ENCODE measurements around the gene PCP4L1. TPM values are rescaled to one million over a fixed set of nuclear protein-coding genes. Genes with fewer than 3 reads are reported as not detected.

Gene PCP4L1
- total and polyA plus RNA-seq, 5 donors = 0.21 to 0.94 (median 0.51) TPM

- intact Hi-C loops (cut with DNase I) = no loop called here
- Histone ChIP-seq H3K4me3 (ENCODE audit: low read length) (no peak overlapping the region), H3K4me1 (ENCODE audit: control insufficient read depth, insufficient read depth, low read length) (no peaks in the 10 kb centered on the region), H3K9me3 (ENCODE audit: control insufficient read depth, low read length) (no peaks in the 10 kb centered on the region), H3K27me3 (ENCODE audit: control insufficient read depth, insufficient read depth) (no peaks in the 10 kb centered on the region), H3K27ac (ENCODE audit: low read length) (no peak overlapping the region)
- 57% methylated on average over 3 of the region's 3 CpGs for WGBS
- DNase-seq = no peak
- ATAC-seq = no peak
Observed at GRCh38 chr1:161273402-161273801, 14.9 kb downstream of the PCP4L1 start.

- no peaks in the 10 kb centered on the region for H3K9me3 ChIP-seq (ENCODE audit: control insufficient read depth, low read length)
- WGBS = 58% methylated on average over 3 of the region's 3 CpGs
- intact Hi-C loops (cut with DNase I) = no loop called here
- H3K4me3 ChIP-seq (ENCODE audit: low read length) = no peak overlapping the region
- DNase-seq (no peak), ATAC-seq (no peak)
- no peaks in the 10 kb centered on the region for H3K4me1 ChIP-seq (ENCODE audit: control insufficient read depth, insufficient read depth, low read length)
- no peaks in the 10 kb centered on the region for H3K27me3 ChIP-seq (ENCODE audit: control insufficient read depth, insufficient read depth)
- no peak overlapping the region for H3K27ac ChIP-seq (ENCODE audit: low read length)
Observed at GRCh38 chr1:161274874-161275273, 16.3 kb downstream of the PCP4L1 start.

- H3K4me1 ChIP-seq (ENCODE audit: control insufficient read depth, insufficient read depth, low read length) = no peaks in the 10 kb centered on the region
- no peak overlapping the region for H3K27ac ChIP-seq (ENCODE audit: low read length)
- ATAC-seq = no peak
- H3K9me3 ChIP-seq (ENCODE audit: control insufficient read depth, low read length) = no peaks in the 10 kb centered on the region
- 97% methylated on average over 1 of the region's 1 CpG for WGBS
- DNase-seq = no peak
- intact Hi-C loops (cut with DNase I) = no loop called here
- no peak overlapping the region for H3K4me3 ChIP-seq (ENCODE audit: low read length)
- H3K27me3 ChIP-seq (ENCODE audit: control insufficient read depth, insufficient read depth) = no peaks in the 10 kb centered on the region
Observed at GRCh38 chr1:161282991-161283390, 24.4 kb downstream of the PCP4L1 start.

- Histone ChIP-seq H3K27ac (ENCODE audit: low read length) (no peak overlapping the region), H3K9me3 (ENCODE audit: control insufficient read depth, low read length) (no peaks in the 10 kb centered on the region), H3K4me1 (ENCODE audit: control insufficient read depth, insufficient read depth, low read length) (no peaks in the 10 kb centered on the region), H3K4me3 (ENCODE audit: low read length) (no peak overlapping the region), H3K27me3 (ENCODE audit: control insufficient read depth, insufficient read depth) (no peaks in the 10 kb centered on the region)
- intact Hi-C loops (cut with DNase I) = no loop called here
- 91% methylated on average over 2 of the region's 2 CpGs for WGBS
- DNase-seq (no peak), ATAC-seq (no peak)
Observed at GRCh38 chr1:161285113-161285512, 26.6 kb downstream of the PCP4L1 start.

- intact Hi-C loops (cut with DNase I) = no loop called here
- Histone ChIP-seq H3K4me1 (ENCODE audit: control insufficient read depth, insufficient read depth, low read length) (no peaks in the 10 kb centered on the region), H3K27me3 (ENCODE audit: control insufficient read depth, insufficient read depth) (no peaks in the 10 kb centered on the region), H3K27ac (ENCODE audit: low read length) (no peak overlapping the region), H3K9me3 (ENCODE audit: control insufficient read depth, low read length) (no peaks in the 10 kb centered on the region), H3K4me3 (ENCODE audit: low read length) (no peak overlapping the region)
- ATAC-seq (no peak), DNase-seq (no peak)
- WGBS = 55% methylated on average over 5 of the region's 5 CpGs
Observed at GRCh38 chr1:161285521-161285920, 27.0 kb downstream of the PCP4L1 start.

GRCh38 chr1:161287482-161288054 lies 29.0 kb downstream of the PCP4L1 start:
- 95% methylated on average over 3 of the region's 3 CpGs for WGBS
- Histone ChIP-seq H3K27me3 (ENCODE audit: control insufficient read depth, insufficient read depth) (no peaks in the 10 kb centered on the region), H3K27ac (ENCODE audit: low read length) (no peak overlapping the region), H3K4me1 (ENCODE audit: control insufficient read depth, insufficient read depth, low read length) (no peaks in the 10 kb centered on the region), H3K9me3 (ENCODE audit: control insufficient read depth, low read length) (no peaks in the 10 kb centered on the region), H3K4me3 (ENCODE audit: low read length) (no peak overlapping the region)
- ATAC-seq (no peak), DNase-seq (no peak)
- intact Hi-C loops (cut with DNase I) = no loop called here

GRCh38 chr1:161290779-161291178 lies 32.2 kb downstream of the PCP4L1 start:
- 82% methylated on average over 1 of the region's 1 CpG for WGBS

GRCh38 chr1:161297415-161297814 lies 38.9 kb downstream of the PCP4L1 start:
- no peaks in the 10 kb centered on the region for H3K9me3 ChIP-seq (ENCODE audit: control insufficient read depth, low read length)
- no peaks in the 10 kb centered on the region for H3K27me3 ChIP-seq (ENCODE audit: control insufficient read depth, insufficient read depth)
- H3K4me1 ChIP-seq (ENCODE audit: control insufficient read depth, insufficient read depth, low read length) = no peaks in the 10 kb centered on the region
- H3K27ac ChIP-seq (ENCODE audit: low read length) = no peak overlapping the region
- no peak overlapping the region for H3K4me3 ChIP-seq (ENCODE audit: low read length)
- DNase-seq = no peak
- intact Hi-C loops (cut with DNase I) = no loop called here
- ATAC-seq = no peak

More at GRCh38 chr1:161290779-161291178, 32.2 kb downstream of the PCP4L1 start:
- Histone ChIP-seq H3K4me3 (ENCODE audit: low read length) (no peak overlapping the region), H3K9me3 (ENCODE audit: control insufficient read depth, low read length) (no peaks in the 10 kb centered on the region), H3K4me1 (ENCODE audit: control insufficient read depth, insufficient read depth, low read length) (no peaks in the 10 kb centered on the region), H3K27ac (ENCODE audit: low read length) (no peak overlapping the region), H3K27me3 (ENCODE audit: control insufficient read depth, insufficient read depth) (no peaks in the 10 kb centered on the region)
- intact Hi-C loops (cut with DNase I) = loop anchor here in 2 of 4 donors (5.0 kb wide), 1 partner anchor 63 kb away; the partner anchor contains the start of gene TOMM40L (in 2 of the 2)
- DNase-seq (no peak), ATAC-seq (no peak)

- no peak for ATAC-seq
- H3K4me3 ChIP-seq (ENCODE audit: low read length) = no peak overlapping the region
- no peak for DNase-seq
- H3K27me3 ChIP-seq (ENCODE audit: control insufficient read depth, insufficient read depth) = no peaks in the 10 kb centered on the region
- intact Hi-C loops (cut with DNase I) = no loop called here
- no peaks in the 10 kb centered on the region for H3K9me3 ChIP-seq (ENCODE audit: control insufficient read depth, low read length)
- H3K27ac ChIP-seq (ENCODE audit: low read length) = no peak overlapping the region
- H3K4me1 ChIP-seq (ENCODE audit: control insufficient read depth, insufficient read depth, low read length) = no peaks in the 10 kb centered on the region
- WGBS = 87% methylated on average over 6 of the region's 6 CpGs
Observed at GRCh38 chr1:161298116-161298515, 39.6 kb downstream of the PCP4L1 start.

GRCh38 chr1:161299347-161299746 lies 40.8 kb downstream of the PCP4L1 start:
- no peaks in the 10 kb centered on the region for H3K27me3 ChIP-seq (ENCODE audit: control insufficient read depth, insufficient read depth)
- no peaks in the 10 kb centered on the region for H3K4me1 ChIP-seq (ENCODE audit: control insufficient read depth, insufficient read depth, low read length)
- DNase-seq (no peak), ATAC-seq (no peak)
- H3K4me3 ChIP-seq (ENCODE audit: low read length) = no peak overlapping the region
- 70% methylated on average over 9 of the region's 9 CpGs for WGBS
- H3K27ac ChIP-seq (ENCODE audit: low read length) = no peak overlapping the region
- H3K9me3 ChIP-seq (ENCODE audit: control insufficient read depth, low read length) = no peaks in the 10 kb centered on the region
- intact Hi-C loops (cut with DNase I) = no loop called here

GRCh38 chr1:161300478-161300877 lies 41.9 kb downstream of the PCP4L1 start:
- Histone ChIP-seq H3K9me3 (ENCODE audit: control insufficient read depth, low read length) (no peaks in the 10 kb centered on the region), H3K4me1 (ENCODE audit: control insufficient read depth, insufficient read depth, low read length) (peaks cover 7% of the 10 kb centered on the region), H3K4me3 (ENCODE audit: low read length) (no peak overlapping the region), H3K27me3 (ENCODE audit: control insufficient read depth, insufficient read depth) (no peaks in the 10 kb centered on the region), H3K27ac (ENCODE audit: low read length) (no peak overlapping the region)
- ATAC-seq (no peak), DNase-seq (no peak)
- intact Hi-C loops (cut with DNase I) = no loop called here
- WGBS = 85% methylated on average over 4 of the region's 4 CpGs
